Breast epithelium (tissue), 4 donors: ENCODE data around the gene SLC12A5. TPM values are rescaled to one million over a fixed set of nuclear protein-coding genes. Genes with fewer than 3 reads are reported as not detected.
A peak's percentile ranks its signal among the peaks of the same experiment; 100 is the strongest.

Experiments
- DNase-seq, 2 donors: peaks; one replicate each; pipeline ENCODE4 v3.0.0-alpha.2; 2019; ENCODE audit warnings: low spot score in 2 of 2
- H3K27ac ChIP-seq, 2 donors: fragments of 200-600 bp; sonication (generic) in 1 of 2; one replicate each; pipeline ENCODE4 v1.5.1; 2016 to 2019; ENCODE audit warnings: mild to moderate bottlenecking in 1 of 2
- H3K27me3 ChIP-seq, 2 donors: fragments of 200-600 bp; sonication (generic) in 1 of 2; one replicate each; pipeline versions ENCODE4 v1.5.1 to v1.6.0; 2017 to 2019; ENCODE audit warnings: control low read depth in 1 of 2, mild to moderate bottlenecking in 1 of 2
- H3K36me3 ChIP-seq: fragments of 200-600 bp; one replicate; pipeline ENCODE4 v1.5.1; 2019
- H3K4me1 ChIP-seq, 2 donors: fragments of 200-600 bp; sonication (generic); one replicate each; pipeline ENCODE4 v1.5.1; 2016 to 2019; ENCODE audit warnings: control low read depth in 1 of 2
- H3K4me3 ChIP-seq, 3 donors: fragments of 200-600 bp; sonication (generic); 1 replicate in 2 of 3; 2 replicates in 1 of 3; pipeline ENCODE4 v1.5.1; 2016 to 2019; ENCODE audit warnings: mild to moderate bottlenecking in 3 of 3, moderate library complexity in 2 of 3
- H3K9me3 ChIP-seq, 2 donors: fragments of 200-600 bp; sonication (generic) in 1 of 2; one replicate each; pipeline ENCODE4 v1.5.1; 2016 to 2019; ENCODE audit warnings: control low read depth in 1 of 2
- CTCF ChIP-seq, 3 donors: fragments of 450-650 bp; IDR thresholded peaks; one replicate each; pipeline ENCODE4 v1.5.1; 2016 to 2017; ENCODE audit warnings: antibody characterized with exemption in 3 of 3, mild to moderate bottlenecking in 3 of 3, moderate library complexity in 3 of 3
- POLR2A ChIP-seq: fragments of 450-650 bp; IDR thresholded peaks from one replicate; pipeline ENCODE4 v1.6.1; 2016; ENCODE audit warnings: antibody characterized with exemption, mild to moderate bottlenecking, moderate library complexity
- POLR2AphosphoS5 ChIP-seq, 3 donors: sonication (generic); formaldehyde crosslinking; IDR thresholded peaks; one replicate each; pipeline ENCODE4 v1.6.1; 2017; ENCODE audit warnings: antibody characterized with exemption in 3 of 3
- intact Hi-C: fragments of 100-400 bp; cut with DNase I; formaldehyde crosslinking; loops from one replicate; pipeline ENCODE4 v1.15.1; 2023; ENCODE audit warnings: low total_unique reads
- total RNA-seq, 3 donors: library from RNA; depleted of rRNA; stranded (reverse); fragments of >200 nt; gene quantifications; one replicate each; pipeline ENCODE4 v1.1.0, GENCODE V29; 2016

SLC12A5 gene
- total RNA-seq, 3 donors from 2014 or later = 0.33 TPM; not detected in 2

GRCh38 chr20:46057856-46058598 lies 29.0 kb downstream of the SLC12A5 start:
- Histone ChIP-seq H3K36me3 (peaks cover 13% of the 10 kb centered on the region), H3K9me3 (no peaks in the 10 kb centered on the region), H3K4me3 (peak overlapping the region in 2 of 3 donors; percentile 36 to 52), H3K27ac (no peak overlapping the region), H3K27me3 (no peaks in the 10 kb centered on the region), H3K4me1 (peaks cover 0 to 8% of the 10 kb centered on the region in 2 donors)
- no peak for DNase-seq
- TF ChIP-seq POLR2A (no peak), POLR2AphosphoS5 (IDR thresholded peaks at IDR 0.05) (no peak), CTCF (IDR thresholded peaks at IDR 0.05) (no peak)
- intact Hi-C loops = no loop called here

GRCh38 chr20:46058599-46059281 lies 29.7 kb downstream of the SLC12A5 start:
- intact Hi-C loops = no loop called here

GRCh38 chr20:46060301-46060881 lies 31.4 kb downstream of the SLC12A5 start:
- Histone ChIP-seq H3K27me3 (no peaks in the 10 kb centered on the region), H3K9me3 (no peaks in the 10 kb centered on the region), H3K36me3 (peaks cover 29% of the 10 kb centered on the region), H3K4me3 (no peak overlapping the region), H3K4me1 (peaks cover 0 to 8% of the 10 kb centered on the region in 2 donors), H3K27ac (no peak overlapping the region)
- intact Hi-C loops = no loop called here
- DNase-seq = no peak
- no peak for TF ChIP-seq POLR2A
- no peak for TF ChIP-seq POLR2AphosphoS5 (IDR thresholded peaks at IDR 0.05)

More at GRCh38 chr20:46058599-46059281, 29.7 kb downstream of the SLC12A5 start:
- no peak for DNase-seq
- H3K36me3 ChIP-seq = peaks cover 18% of the 10 kb centered on the region
- TF ChIP-seq CTCF (IDR thresholded peaks at IDR 0.05) = no peak
- no peak for TF ChIP-seq POLR2AphosphoS5 (IDR thresholded peaks at IDR 0.05)
- no peak for TF ChIP-seq POLR2A
- H3K27me3 ChIP-seq = no peaks in the 10 kb centered on the region
- H3K27ac ChIP-seq = no peak overlapping the region
- no peaks in the 10 kb centered on the region for H3K9me3 ChIP-seq
- peak overlapping the region in 2 of 3 donors; percentile 36 to 52 for H3K4me3 ChIP-seq
- H3K4me1 ChIP-seq = peaks cover 0 to 8% of the 10 kb centered on the region in 2 donors

GRCh38 chr20:46060975-46061374 lies 32.0 kb downstream of the SLC12A5 start:
- H3K36me3 ChIP-seq = peaks cover 35% of the 10 kb centered on the region
- H3K4me3 ChIP-seq = no peak overlapping the region
- H3K4me1 ChIP-seq = peaks cover 0 to 8% of the 10 kb centered on the region in 2 donors
- H3K9me3 ChIP-seq = no peaks in the 10 kb centered on the region
- DNase-seq = no peak
- TF ChIP-seq CTCF (IDR thresholded peaks at IDR 0.05) (no peak), POLR2AphosphoS5 (IDR thresholded peaks at IDR 0.05) (no peak), POLR2A (no peak)
- no peak overlapping the region for H3K27ac ChIP-seq
- intact Hi-C loops = no loop called here
- H3K27me3 ChIP-seq = no peaks in the 10 kb centered on the region

- TF ChIP-seq POLR2A (no peak), CTCF (IDR thresholded peaks at IDR 0.05) (no peak), POLR2AphosphoS5 (IDR thresholded peaks at IDR 0.05) (no peak)
- DNase-seq = no peak
- Histone ChIP-seq H3K4me1 (peaks cover 0 to 8% of the 10 kb centered on the region in 2 donors), H3K4me3 (no peak overlapping the region), H3K9me3 (no peaks in the 10 kb centered on the region), H3K27ac (no peak overlapping the region), H3K27me3 (no peaks in the 10 kb centered on the region), H3K36me3 (peaks cover 37% of the 10 kb centered on the region)
- intact Hi-C loops = no loop called here
Observed at GRCh38 chr20:46062151-46062550, 33.1 kb downstream of the SLC12A5 start.
